PC-9 (cell line): Measurements from ENCODE around the gene RANBP10. TPM values are rescaled to one million over a fixed set of nuclear protein-coding genes. Genes with fewer than 3 reads are reported as not detected.
"Not testable (repeated sequence)": the region's sequence is repeated elsewhere in the genome, so short reads cannot be mapped to it uniquely, and the experiment has no call there.

Source experiments
- BruUV-seq: library from RNA; stranded (reverse); fragments of 400-500 nt; replicated peaks from 2 replicates; lab custom pipeline; 2021; lab: Mats Ljungman, UMichigan
- CTCF ChIA-PET: fragments of 300-600 bp; sonication (Branson Sonifier 250); formaldehyde crosslinking; loops from one replicate; lab custom pipeline; 2022; ENCODE audit warnings: antibody characterized with exemption; lab: Charles Lee
- POLR2A ChIA-PET: fragments of 300-600 bp; sonication (Branson Sonifier 250); formaldehyde crosslinking; loops from one replicate; lab custom pipeline; 2022; ENCODE audit warnings: antibody characterized with exemption; ENCODE audit not compliant: unreplicated experiment; lab: Charles Lee
- DNase-seq, 2 experiments: peaks; one replicate each; pipeline versions ENCODE4 v3.0.0 to v3.0.0-alpha.2; 2015 to 2022; ENCODE audit warnings: mixed read lengths in 1 of 2
- H2AFZ ChIP-seq: fragments of 200-600 bp; sonication (generic); 2 replicates; pipeline ENCODE4 v1.8.1; 2017; ENCODE audit warnings: antibody characterized with exemption
- H3F3A ChIP-seq: fragments of 200-600 bp; sonication (generic); 2 replicates; pipeline ENCODE4 v1.8.1; 2017; ENCODE audit warnings: antibody characterized with exemption, mild to moderate bottlenecking, low read depth; ENCODE audit not compliant: insufficient read depth
- H3K27ac ChIP-seq: fragments of 200-600 bp; sonication (generic); 2 replicates; pipeline ENCODE4 v1.6.1; 2016; ENCODE audit warnings: mixed run types
- H3K27me3 ChIP-seq: fragments of 200-600 bp; sonication (generic); 2 replicates; pipeline ENCODE4 v1.6.1; 2016; ENCODE audit warnings: low read depth, mixed run types; ENCODE audit not compliant: insufficient read depth
- H3K36me3 ChIP-seq: fragments of 200-600 bp; sonication (generic); 2 replicates; pipeline ENCODE4 v1.6.1; 2016; ENCODE audit warnings: low read depth, mixed run types
- H3K4me1 ChIP-seq: fragments of 200-600 bp; sonication (generic); replicated peaks from 2 replicates; pipeline ENCODE4 v1.6.1; 2016; ENCODE audit warnings: mixed run types; ENCODE audit not compliant: insufficient read depth
- H3K4me2 ChIP-seq: fragments of 200-600 bp; sonication (generic); 2 replicates; pipeline ENCODE4 v1.6.1; 2017; ENCODE audit warnings: mixed run types
- H3K4me3 ChIP-seq: fragments of 200-600 bp; sonication (generic); 2 replicates; pipeline ENCODE4 v1.6.1; 2016; ENCODE audit warnings: mixed run types
- H3K79me2 ChIP-seq: fragments of 200-600 bp; sonication (generic); 2 replicates; pipeline ENCODE4 v1.6.1; 2017; ENCODE audit warnings: low read depth, mixed run types
- H3K9me2 ChIP-seq: fragments of 200-600 bp; sonication (generic); 2 replicates; pipeline ENCODE4 v1.8.1; 2017; ENCODE audit warnings: mild to moderate bottlenecking; ENCODE audit not compliant: insufficient read depth
- H3K9me3 ChIP-seq: fragments of 200-600 bp; sonication (generic); 2 replicates; pipeline ENCODE4 v1.8.1; 2016; ENCODE audit warnings: low read depth; ENCODE audit not compliant: insufficient read depth
- H4K20me1 ChIP-seq: fragments of 200-600 bp; sonication (generic); 2 replicates; pipeline ENCODE4 v1.8.1; 2017; ENCODE audit not compliant: insufficient read depth
- CTCF ChIP-seq: fragments of 200-600 bp; sonication (generic); conservative IDR thresholded peaks from 2 replicates; pipeline ENCODE4 v1.6.1; 2017; ENCODE audit warnings: mixed run types, antibody characterized with exemption, mild to moderate bottlenecking, moderate library complexity
- EZH2 ChIP-seq: fragments of 200-600 bp; sonication (generic); IDR thresholded peaks from 2 replicates; pipeline ENCODE4 v1.8.0; 2017; ENCODE audit warnings: antibody characterized with exemption, low read depth
- intact Hi-C: fragments of 100-400 bp; cut with micrococcal nuclease; formaldehyde crosslinking; loops from one replicate; pipeline ENCODE4 v1.10.0; 2022; ENCODE audit not compliant: unreplicated experiment
- total RNA-seq: library from RNA; stranded (reverse); gene quantifications from 2 replicates; pipeline ENCODE4 v1.2.3, GENCODE V29; 2021

RANBP10 gene
- total RNA-seq, 1 experiment from 2014 or later: 21.0 TPM

- TF ChIP-seq CTCF (peak; percentile 84), EZH2 (no peak)
- Histone ChIP-seq H2AFZ (peak within 1 kb of the TSS; percentile 87), H3K9me2 (no peaks in the 10 kb centered on the region), H3K4me3 (peak within 1 kb of the TSS; percentile 75), H3K4me2 (peak within 1 kb of the TSS; percentile 74), H3K9me3 (no peaks in the 10 kb centered on the region), H4K20me1 (no peaks in the 10 kb centered on the region), H3F3A (peaks cover 16% of the 10 kb centered on the region), H3K79me2 (peaks cover 35% of the 10 kb centered on the region), H3K4me1 (peaks cover 39% of the 10 kb centered on the region), H3K36me3 (no peaks in the 10 kb centered on the region), H3K27me3 (no peaks in the 10 kb centered on the region), H3K27ac (peak within 1 kb of the TSS; percentile 76)
- intact Hi-C loops: no loop called here
- CTCF ChIA-PET: no interaction called here
- BruUV-seq: no TSS peak
- POLR2A ChIA-PET: no interaction called here
- DNase-seq: peak; percentile 83 to 94
These were observed 35.6 kb upstream of the RANBP10 start, which contains the start of gene THAP11 for GRCh38 chr16:67841816-67842508. Gene THAP11 (plus strand): TSS chr16:67842320. CDS start chr16:67842555, 235 bp downstream.

- Histone ChIP-seq H3K36me3 (no peaks in the 10 kb centered on the region), H4K20me1 (no peaks in the 10 kb centered on the region), H3K4me1 (peaks cover 39% of the 10 kb centered on the region), H3K4me2 (peak overlapping the region; percentile 74), H2AFZ (peak overlapping the region; percentile 87), H3K4me3 (peak overlapping the region; percentile 75; the same call in 1 of the 2 replicates), H3K9me3 (no peaks in the 10 kb centered on the region), H3K27me3 (no peaks in the 10 kb centered on the region), H3K79me2 (peaks cover 35% of the 10 kb centered on the region), H3F3A (peaks cover 15% of the 10 kb centered on the region), H3K27ac (no peak overlapping the region), H3K9me2 (no peaks in the 10 kb centered on the region)
- no TSS peak for BruUV-seq
- ChIA-PET CTCF (interaction anchor here (0.7 to 0.8 kb wide), 2 partner anchors 24 to 149 kb away, joined by 4 to 8 read pairs; no protein-coding TSS in a partner anchor), POLR2A (interaction anchor here (0.7 kb wide), 1 partner anchor 10 kb away, joined by 4 read pairs; no protein-coding TSS in a partner anchor)
- intact Hi-C loops: no loop called here
- TF ChIP-seq EZH2 (no peak), CTCF (no peak)
- DNase-seq: no peak
These were observed 34.9 kb upstream of the RANBP10 start for GRCh38 chr16:67841198-67841815.

- Histone ChIP-seq H2AFZ (no peak overlapping the region), H4K20me1 (no peaks in the 10 kb centered on the region), H3K27ac (no peak overlapping the region), H3K4me1 (peaks cover 10% of the 10 kb centered on the region), H3F3A (no peaks in the 10 kb centered on the region; the same call in 1 of the 2 replicates), H3K4me3 (no peak overlapping the region), H3K9me3 (no peaks in the 10 kb centered on the region), H3K79me2 (peaks cover 4% of the 10 kb centered on the region), H3K27me3 (no peaks in the 10 kb centered on the region), H3K9me2 (no peaks in the 10 kb centered on the region), H3K36me3 (no peaks in the 10 kb centered on the region), H3K4me2 (no peak overlapping the region)
- intact Hi-C loops: no loop called here
- no peak for DNase-seq
- POLR2A ChIA-PET: no interaction called here
- TF ChIP-seq CTCF: no peak
- TF ChIP-seq EZH2: no peak
- no TSS peak for BruUV-seq
- CTCF ChIA-PET: no interaction called here
These were observed 31.5 kb upstream of the RANBP10 start for GRCh38 chr16:67837811-67838210.

GRCh38 chr16:67837190-67837589 lies 30.8 kb upstream of the RANBP10 start:
- H3F3A ChIP-seq, POLR2A ChIA-PET, intact Hi-C loops, H3K4me3 ChIP-seq, DNase-seq, H3K4me1 ChIP-seq, H3K27ac ChIP-seq, BruUV-seq, H3K27me3 ChIP-seq, H2AFZ ChIP-seq, H3K4me2 ChIP-seq, H4K20me1 ChIP-seq, H3K9me3 ChIP-seq, H3K9me2 ChIP-seq, H3K36me3 ChIP-seq, H3K79me2 ChIP-seq: not testable (repeated sequence)
- CTCF ChIA-PET: interaction anchor here (0.7 kb wide), 1 partner anchor 21 kb away, joined by 4 read pairs; no protein-coding TSS in a partner anchor
